ENCODE results near the gene BEST1.
A peak's percentile ranks its signal among the peaks of the same experiment; 100 is the strongest.

The BEST1 gene

GRCh38 chr11:61916737-61917333, 33.3 kb upstream of the BEST1 start:
- peak; percentile 42 for DNase-seq (ENCODE audit: low spot score)

- peak; percentile 78 for DNase-seq (ENCODE audit: low spot score)
Observed at GRCh38 chr11:61917334-61918109, 32.6 kb upstream of the BEST1 start, which contains the start of gene RAB3IL1. Gene RAB3IL1 (minus strand): TSS chr11:61917566. CDS start chr11:61917367, 199 bp downstream.

- DNase-seq (ENCODE audit: low spot score), result peak; percentile 17
Observed at GRCh38 chr11:61918251-61918937, 31.8 kb upstream of the BEST1 start.

- DNase-seq (ENCODE audit: low spot score), result peak; percentile 17
Observed at GRCh38 chr11:61918938-61919704, 31.0 kb upstream of the BEST1 start.

GRCh38 chr11:61919705-61920631, 30.2 kb upstream of the BEST1 start:
- peak; percentile 24 for DNase-seq (ENCODE audit: low spot score)

- peak; percentile 11 for DNase-seq (ENCODE audit: low spot score)
Observed at GRCh38 chr11:61921446-61921845, 28.7 kb upstream of the BEST1 start.

GRCh38 chr11:61922539-61922938, 27.6 kb upstream of the BEST1 start:
- peak; percentile 12 for DNase-seq (ENCODE audit: low spot score)

GRCh38 chr11:61923166-61924063, 26.7 kb upstream of the BEST1 start:
- DNase-seq (ENCODE audit: low spot score), result peak; percentile 36

GRCh38 chr11:61924064-61924455, 26.1 kb upstream of the BEST1 start:
- DNase-seq (ENCODE audit: low spot score), result no peak

- no peak for DNase-seq (ENCODE audit: low spot score)
Observed at GRCh38 chr11:61925736-61926135, 24.4 kb upstream of the BEST1 start.

- no peak for DNase-seq (ENCODE audit: low spot score)
Observed at GRCh38 chr11:61926235-61926634, 23.9 kb upstream of the BEST1 start.

GRCh38 chr11:61927501-61927900, 22.6 kb upstream of the BEST1 start:
- DNase-seq (ENCODE audit: low spot score), result no peak

GRCh38 chr11:61928606-61929005, 21.5 kb upstream of the BEST1 start:
- DNase-seq (ENCODE audit: low spot score), result no peak

GRCh38 chr11:61930933-61931332, 19.2 kb upstream of the BEST1 start:
- peak; percentile 2 for DNase-seq (ENCODE audit: low spot score)

GRCh38 chr11:61935861-61936260, 14.3 kb upstream of the BEST1 start:
- DNase-seq (ENCODE audit: low spot score), result no peak

GRCh38 chr11:61940466-61940865, 9.7 kb upstream of the BEST1 start:
- DNase-seq (ENCODE audit: low spot score), result no peak

GRCh38 chr11:61945191-61945590, 5.0 kb upstream of the BEST1 start:
- DNase-seq (ENCODE audit: low spot score), result no peak

GRCh38 chr11:61946894-61947293, 3.3 kb upstream of the BEST1 start:
- no peak for DNase-seq (ENCODE audit: low spot score)

- peak; percentile 84 for DNase-seq (ENCODE audit: low spot score)
Observed at GRCh38 chr11:61947486-61948210, 2.5 kb upstream of the BEST1 start.
